Peyer's patch (tissue), 4 donors: ENCODE results near the gene TEC. TPM values are rescaled to one million over a fixed set of nuclear protein-coding genes. Genes with fewer than 3 reads are reported as not detected.
A peak's percentile ranks its signal among the peaks of the same experiment; 100 is the strongest.

Source experiments
- DNase-seq, 3 donors: peaks; one replicate each; pipeline ENCODE4 v3.0.0-alpha.2; 2017 to 2019
- H3K27ac ChIP-seq, 4 donors: fragments of 200-600 bp; sonication (generic); one replicate each; pipeline ENCODE4 v1.5.1; 2016 to 2019
- H3K27me3 ChIP-seq, 2 donors: fragments of 200-600 bp; sonication (generic); one replicate each; pipeline ENCODE4 v1.5.1; 2019
- H3K36me3 ChIP-seq, 3 donors: fragments of 200-600 bp; sonication (generic); one replicate each; pipeline ENCODE4 v1.5.1; 2016 to 2019
- H3K4me1 ChIP-seq, 4 donors: fragments of 200-600 bp; sonication (generic); one replicate each; pipeline ENCODE4 v1.5.1; 2016 to 2019
- H3K4me3 ChIP-seq, 4 donors: fragments of 200-600 bp; sonication (generic); 1 replicate in 3 of 4; 2 replicates in 1 of 4; pipeline ENCODE4 v1.5.1; 2016 to 2019; ENCODE audit warnings: mild to moderate bottlenecking in 1 of 4
- H3K9me3 ChIP-seq, 4 donors: fragments of 200-600 bp; sonication (generic); one replicate each; pipeline ENCODE4 v1.5.1; 2016 to 2019; ENCODE audit warnings: mild to moderate bottlenecking in 1 of 4
- CTCF ChIP-seq, 6 experiments: fragments of 450-650 bp in 4 of 6; fragments of 200-600 bp in 2 of 6; sonication (generic) in 1 of 6; IDR thresholded peaks; one replicate each; pipeline ENCODE4 v1.5.1; 2017 to 2019; ENCODE audit warnings: antibody characterized with exemption in 6 of 6, mild to moderate bottlenecking in 3 of 6, moderate library complexity in 1 of 6
- POLR2A ChIP-seq, 2 donors: fragments of 450-650 bp; IDR thresholded peaks; one replicate each; pipeline ENCODE4 v1.5.1; 2017; ENCODE audit warnings: antibody characterized with exemption in 2 of 2, mild to moderate bottlenecking in 2 of 2, moderate library complexity in 2 of 2
- total RNA-seq, 4 donors: library from RNA; depleted of rRNA; stranded (reverse); fragments of >200 nt; gene quantifications; one replicate each; pipeline ENCODE4 v1.1.0, GENCODE V29; 2016

The TEC gene
- total RNA-seq, 4 donors from 2014 or later, result 5.3 to 13.0 (median 10.2) TPM

- H3K27ac ChIP-seq, result no peak overlapping the region
- no peak overlapping the region for H3K4me3 ChIP-seq
- H3K9me3 ChIP-seq, result no peaks in the 10 kb centered on the region
These were observed 53.7 kb downstream of the TEC start for GRCh38 chr4:48215977-48216376.

GRCh38 chr4:48212165-48212564 lies 57.5 kb downstream of the TEC start:
- Histone ChIP-seq H3K27me3 (no peaks in the 10 kb centered on the region), H3K36me3 (no peaks in the 10 kb centered on the region), H3K4me1 (no peaks in the 10 kb centered on the region), H3K9me3 (no peaks in the 10 kb centered on the region), H3K27ac (no peak overlapping the region), H3K4me3 (no peak overlapping the region)
- DNase-seq, result no peak
- TF ChIP-seq CTCF (IDR thresholded peaks at IDR 0.05), result no peak
- no peak for TF ChIP-seq POLR2A (IDR thresholded peaks at IDR 0.05)

More at GRCh38 chr4:48215977-48216376, 53.7 kb downstream of the TEC start:
- no peaks in the 10 kb centered on the region for H3K27me3 ChIP-seq
- no peak for DNase-seq
- TF ChIP-seq CTCF (IDR thresholded peaks at IDR 0.05) (no peak), POLR2A (IDR thresholded peaks at IDR 0.05) (no peak)
- no peaks in the 10 kb centered on the region for H3K4me1 ChIP-seq
- H3K36me3 ChIP-seq, result no peaks in the 10 kb centered on the region

GRCh38 chr4:48210966-48211328 lies 58.7 kb downstream of the TEC start:
- no peaks in the 10 kb centered on the region for H3K4me1 ChIP-seq

GRCh38 chr4:48205626-48206025 lies 64.0 kb downstream of the TEC start:
- Histone ChIP-seq H3K4me1 (no peaks in the 10 kb centered on the region), H3K27me3 (no peaks in the 10 kb centered on the region), H3K27ac (no peak overlapping the region), H3K4me3 (no peak overlapping the region), H3K36me3 (no peaks in the 10 kb centered on the region), H3K9me3 (no peaks in the 10 kb centered on the region)
- TF ChIP-seq POLR2A (IDR thresholded peaks at IDR 0.05), result no peak
- no peak for TF ChIP-seq CTCF (IDR thresholded peaks at IDR 0.05)
- DNase-seq, result no peak

More at GRCh38 chr4:48210966-48211328, 58.7 kb downstream of the TEC start:
- no peak overlapping the region for H3K27ac ChIP-seq
- TF ChIP-seq POLR2A (IDR thresholded peaks at IDR 0.05), result no peak
- TF ChIP-seq CTCF (IDR thresholded peaks at IDR 0.05), result no peak
- no peaks in the 10 kb centered on the region for H3K36me3 ChIP-seq
- no peak overlapping the region for H3K4me3 ChIP-seq
- H3K27me3 ChIP-seq, result no peaks in the 10 kb centered on the region
- DNase-seq, result no peak
- no peaks in the 10 kb centered on the region for H3K9me3 ChIP-seq

DNA sequence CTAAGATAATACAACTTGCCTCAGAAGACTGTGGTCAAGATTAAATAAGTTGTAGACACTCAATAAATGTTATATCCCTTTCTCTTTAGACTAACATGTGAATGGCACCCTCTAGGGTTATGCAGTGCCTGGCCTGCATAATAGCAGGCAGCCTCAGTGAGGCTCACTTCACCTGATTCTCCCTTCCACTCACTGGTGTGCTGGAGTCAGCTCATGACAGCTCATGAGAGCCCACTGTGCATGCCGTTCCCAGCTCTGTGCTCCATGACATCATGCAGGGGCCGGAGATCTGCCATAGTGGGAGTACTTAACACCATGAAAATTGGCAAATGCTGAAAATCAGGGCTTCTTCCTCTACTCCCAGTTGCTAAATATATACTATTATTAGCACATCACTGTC lies 64.5 kb downstream of the TEC start:
- H3K4me1 ChIP-seq, result no peaks in the 10 kb centered on the region
- no peak for DNase-seq
- H3K9me3 ChIP-seq, result no peaks in the 10 kb centered on the region
- no peak for TF ChIP-seq POLR2A (IDR thresholded peaks at IDR 0.05)
- no peak for TF ChIP-seq CTCF (IDR thresholded peaks at IDR 0.05)
- H3K36me3 ChIP-seq, result no peaks in the 10 kb centered on the region
- no peaks in the 10 kb centered on the region for H3K27me3 ChIP-seq
- H3K4me3 ChIP-seq, result no peak overlapping the region
- no peak overlapping the region for H3K27ac ChIP-seq

DNA sequence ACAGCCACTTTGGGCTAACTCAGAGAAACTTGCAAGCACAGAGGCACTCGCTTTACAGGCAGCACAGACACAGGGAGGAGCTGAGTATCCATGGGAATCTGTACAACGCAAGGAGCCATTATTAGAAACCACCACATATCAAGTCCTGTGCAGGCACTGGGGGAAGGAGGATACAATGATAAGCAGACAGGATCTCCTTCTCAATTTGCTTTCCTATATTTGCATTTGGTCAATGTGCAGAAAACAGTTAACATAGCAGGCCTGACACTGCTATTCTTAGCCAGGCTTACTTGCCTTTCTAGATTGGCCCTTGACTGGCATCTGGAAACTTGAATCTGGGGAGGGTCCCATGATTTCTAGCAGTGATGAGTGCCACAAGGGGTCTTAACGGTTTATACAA lies 65.8 kb downstream of the TEC start:
- H3K9me3 ChIP-seq, result no peaks in the 10 kb centered on the region
- H3K27ac ChIP-seq, result peak overlapping the region in 1 of 4 donors; percentile 55
- no peak overlapping the region for H3K4me3 ChIP-seq
- TF ChIP-seq POLR2A (IDR thresholded peaks at IDR 0.05), result no peak
- TF ChIP-seq CTCF (IDR thresholded peaks at IDR 0.05), result no peak
- no peaks in the 10 kb centered on the region for H3K36me3 ChIP-seq
- H3K27me3 ChIP-seq, result no peaks in the 10 kb centered on the region
- H3K4me1 ChIP-seq, result no peaks in the 10 kb centered on the region
- no peak for DNase-seq
